Brain pericyte (primary cell): ENCODE measurements around the gene VSX1.

Experiments
- DNase-seq: peaks from one replicate; pipeline ENCODE4 v3.0.0-alpha.2; 2012; ENCODE audit warnings: low read depth, low spot score

Gene VSX1

DNA sequence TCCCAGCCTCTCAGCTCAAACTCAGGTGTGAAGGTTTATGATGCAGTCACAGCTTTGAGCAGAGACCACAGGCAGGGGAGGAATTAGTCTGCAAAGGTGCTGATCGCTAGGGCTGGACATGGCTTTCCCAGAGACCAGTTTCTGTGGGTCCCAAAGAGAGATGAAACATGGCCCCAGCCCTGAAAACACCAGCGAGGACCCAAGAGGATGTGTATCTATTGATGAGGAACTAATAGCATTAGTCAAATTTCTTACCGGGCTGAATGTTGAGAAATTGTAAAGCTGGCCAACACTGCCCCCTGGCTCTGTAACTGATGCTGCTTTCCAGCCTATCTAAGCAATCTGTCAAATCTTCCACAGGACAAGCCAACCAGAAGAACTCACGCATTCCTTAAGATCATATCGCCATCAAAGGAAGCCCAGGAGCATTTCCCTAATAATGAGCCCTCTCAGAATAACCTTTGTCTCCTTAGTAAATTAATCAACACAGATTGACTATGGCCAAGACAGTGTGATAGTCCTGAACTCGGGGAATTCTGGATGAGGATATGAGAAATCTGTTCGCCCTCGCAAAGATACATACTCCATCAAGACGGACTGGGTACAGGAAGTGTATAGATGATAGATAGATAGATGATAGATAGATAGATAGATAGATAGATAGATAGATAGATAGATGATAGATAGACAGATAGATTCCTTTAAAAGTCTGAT lies 16.2 kb downstream of the VSX1 start:
- no peak for DNase-seq

DNA sequence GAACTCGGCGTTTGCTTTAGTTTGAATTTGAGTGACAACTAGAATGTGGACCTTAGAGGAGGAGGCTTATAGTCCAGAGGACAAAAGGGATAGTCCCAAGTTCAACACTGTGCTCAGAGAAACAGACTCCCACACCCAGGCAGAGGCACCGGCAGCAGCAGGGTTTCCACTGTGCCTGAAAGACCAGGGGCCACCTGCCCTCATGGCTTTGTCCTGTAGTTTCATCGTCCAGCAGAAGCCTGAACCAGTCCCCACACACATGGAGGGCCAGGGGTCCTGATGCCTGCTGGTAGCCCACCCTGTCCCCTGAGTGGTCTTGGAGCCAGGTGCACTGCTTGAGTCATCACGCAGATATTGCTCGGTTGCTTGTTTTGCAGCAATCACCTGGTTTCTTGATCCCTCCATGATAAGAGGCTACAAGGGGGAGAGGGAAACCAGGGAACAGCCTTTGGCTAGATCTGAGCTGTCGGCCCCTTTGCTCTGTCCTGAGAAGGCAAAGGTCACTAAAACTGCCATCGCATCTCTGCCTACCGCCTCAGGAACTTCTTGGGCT lies 16.8 kb downstream of the VSX1 start:
- DNase-seq = no peak

DNA sequence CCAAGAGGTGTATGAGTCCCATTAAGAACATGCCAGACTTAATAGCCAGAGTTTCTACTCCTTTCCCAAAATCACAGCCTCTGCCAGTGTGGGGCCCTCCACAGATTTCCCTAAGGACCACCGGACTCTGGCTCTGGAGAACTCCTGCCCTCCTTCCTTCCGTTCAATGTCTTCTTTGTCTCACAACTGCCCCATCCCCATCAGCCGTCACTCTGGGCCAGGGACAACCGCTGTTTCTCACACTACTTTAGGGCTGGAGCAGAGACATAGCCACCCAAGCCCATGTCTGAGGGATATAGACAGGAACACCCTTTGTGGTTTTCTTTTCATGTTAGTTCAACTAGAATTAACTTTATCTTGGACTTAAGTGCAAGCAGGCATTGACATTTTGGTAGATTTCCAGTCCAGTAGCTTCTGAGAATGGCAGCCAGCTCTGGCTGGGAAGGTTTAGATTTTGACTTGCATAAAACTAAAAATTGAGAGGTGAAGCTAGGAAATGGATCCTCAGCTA lies 17.3 kb downstream of the VSX1 start:
- DNase-seq = no peak

DNA sequence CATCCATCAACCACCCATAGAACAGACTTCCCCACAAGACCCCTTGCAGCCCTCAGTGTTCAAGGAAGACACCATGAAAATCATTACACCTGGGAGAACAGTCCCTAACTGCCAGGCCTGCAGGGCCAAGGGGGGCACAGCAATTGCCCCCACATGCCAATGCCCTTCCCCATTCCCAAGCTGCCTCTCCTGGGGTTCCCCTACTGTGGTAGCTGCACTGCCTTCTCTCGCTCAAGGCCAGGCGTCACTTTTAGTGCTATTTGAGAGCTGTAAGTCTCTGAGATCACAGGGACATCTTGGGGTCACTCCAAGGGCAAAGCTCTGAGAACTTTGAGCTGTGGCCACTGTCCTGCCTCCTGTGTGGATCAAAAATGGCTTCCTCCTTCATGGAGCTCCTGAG lies 18.0 kb downstream of the VSX1 start:
- no peak for DNase-seq

DNA sequence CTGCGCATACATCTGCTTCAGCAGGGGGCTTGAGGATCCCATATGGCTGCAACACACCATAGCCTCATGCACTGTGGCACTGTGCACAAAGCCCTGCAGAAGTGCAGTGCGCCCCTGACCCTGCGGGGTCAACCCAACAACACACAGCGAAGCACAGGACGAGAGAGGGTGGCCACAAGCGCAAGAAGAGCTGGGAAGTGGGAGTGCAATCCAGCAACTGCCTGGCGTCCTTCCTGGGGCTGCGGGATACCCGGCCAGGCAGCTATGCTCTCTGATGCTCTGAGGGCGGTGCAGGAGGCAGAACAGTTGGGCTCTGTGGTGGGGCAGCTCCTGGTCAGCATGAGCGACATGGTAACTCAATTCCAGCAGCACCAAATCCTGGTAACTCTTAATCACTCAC lies 18.4 kb downstream of the VSX1 start:
- no peak for DNase-seq

GRCh38 chr20:25062841-25063240 lies 19.1 kb downstream of the VSX1 start:
- DNase-seq = no peak

- DNase-seq = no peak
Measured at GRCh38 chr20:25061821-25062530, 20.0 kb downstream of the VSX1 start.

GRCh38 chr20:25061103-25061799 lies 20.7 kb downstream of the VSX1 start:
- DNase-seq = no peak

DNA sequence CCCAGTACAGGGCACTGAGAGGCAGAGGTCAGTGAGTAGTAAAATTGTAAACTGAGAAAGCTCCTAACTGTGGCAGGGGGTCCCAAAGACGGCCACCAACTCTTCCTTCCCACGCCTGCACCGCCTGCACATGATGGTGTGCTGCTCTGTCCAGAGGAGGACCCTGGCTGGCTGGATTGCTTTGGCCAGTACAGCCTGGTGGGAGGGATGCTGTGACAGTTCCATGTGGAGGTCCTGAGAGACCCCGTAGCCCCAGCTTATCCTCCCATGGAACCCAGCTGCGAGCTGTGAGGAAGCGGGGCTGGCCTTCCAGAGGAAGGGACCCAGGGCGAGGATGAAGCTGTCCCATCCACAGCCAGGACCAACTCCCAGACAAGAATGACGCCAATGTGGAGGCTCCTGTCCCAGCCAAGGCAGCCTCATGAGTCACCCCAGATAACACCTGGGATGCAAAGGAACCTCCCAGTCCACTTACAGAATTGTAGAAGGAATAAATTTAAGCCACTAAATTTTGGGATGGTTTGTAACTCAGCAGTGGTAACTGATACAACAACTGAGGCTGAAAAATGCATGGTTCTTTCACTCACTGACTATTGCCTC lies 22.0 kb downstream of the VSX1 start:
- DNase-seq = no peak

GRCh38 chr20:25058847-25059810 lies 22.8 kb downstream of the VSX1 start:
- no peak for DNase-seq

DNA sequence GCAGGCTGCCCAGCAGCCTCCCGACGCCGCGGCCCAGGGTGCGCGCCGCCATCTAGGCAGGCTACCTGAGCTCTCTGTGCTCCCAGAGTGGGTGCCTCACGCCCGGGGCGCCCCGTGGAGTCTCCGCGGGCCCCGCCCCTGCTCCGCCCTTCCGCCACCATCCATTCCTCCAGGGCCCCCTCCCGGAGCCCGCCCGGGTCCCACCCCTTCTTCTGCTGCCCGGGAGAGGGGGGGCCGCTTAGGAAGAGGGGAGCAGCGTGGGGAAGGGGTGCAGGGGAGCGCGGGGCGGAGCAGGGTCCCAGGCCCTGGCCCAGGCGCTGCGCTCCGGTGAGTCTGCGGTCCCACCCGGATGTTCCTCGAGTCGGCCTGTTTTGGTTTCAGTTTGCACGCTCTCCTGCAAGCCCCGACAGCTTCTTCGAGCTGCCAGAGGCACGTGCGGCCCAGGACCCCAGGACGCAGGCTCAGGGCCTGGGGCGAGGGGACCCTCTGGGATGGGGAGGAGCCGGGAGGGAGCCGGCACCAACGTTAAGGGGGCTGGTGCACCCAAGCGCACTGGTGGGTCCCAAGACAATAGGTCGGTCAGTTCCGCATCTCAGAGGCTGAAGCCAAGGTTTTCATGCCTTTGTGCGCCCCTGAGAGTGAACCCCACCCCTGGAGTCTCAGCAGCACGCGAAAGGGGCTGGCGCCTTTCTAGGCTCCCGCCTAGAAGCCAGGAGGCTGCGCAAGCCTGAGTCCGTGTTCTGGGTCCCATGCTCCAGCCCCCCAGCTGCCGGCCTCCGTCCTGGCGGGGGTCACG lies 23.7 kb downstream of the VSX1 start, which contains the start of gene ACSS1:
Gene ACSS1 (minus strand): TSS at position 89 of the 796 bp plus-strand sequence. CDS start 37 bp downstream, at position 52.
- no peak for DNase-seq

- no peak for DNase-seq
Measured at GRCh38 chr20:25057234-25058050, 24.5 kb downstream of the VSX1 start.

DNA sequence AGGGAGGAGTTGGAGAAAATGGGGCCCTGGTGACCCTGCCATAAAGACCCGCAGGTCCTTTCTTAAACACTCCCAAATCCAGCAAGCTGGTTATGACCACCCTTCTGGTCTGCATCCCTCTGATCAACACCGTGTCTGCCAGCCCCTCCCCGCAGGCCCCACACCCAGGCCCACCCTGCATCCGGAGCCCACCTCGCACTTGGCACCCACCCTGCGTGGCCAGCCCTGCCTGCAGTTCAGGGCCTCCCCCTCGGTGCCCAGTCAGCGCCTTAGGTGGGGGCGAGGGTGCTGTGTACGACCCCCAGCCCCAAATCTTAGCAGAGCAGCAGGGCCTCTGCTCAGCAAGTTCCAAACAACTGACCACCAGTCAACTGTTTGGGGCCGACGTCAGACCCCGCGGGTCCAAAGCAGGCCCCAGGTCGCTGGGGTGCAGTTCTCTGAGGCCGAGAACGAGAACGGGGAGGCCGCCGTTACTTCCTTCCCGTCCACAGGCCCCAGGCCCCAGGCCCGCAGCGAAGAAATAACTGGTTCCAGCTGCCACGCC lies 25.2 kb downstream of the VSX1 start:
- DNase-seq = no peak

- no peak for DNase-seq
Measured at GRCh38 chr20:25055711-25056495, 26.0 kb downstream of the VSX1 start.

DNA sequence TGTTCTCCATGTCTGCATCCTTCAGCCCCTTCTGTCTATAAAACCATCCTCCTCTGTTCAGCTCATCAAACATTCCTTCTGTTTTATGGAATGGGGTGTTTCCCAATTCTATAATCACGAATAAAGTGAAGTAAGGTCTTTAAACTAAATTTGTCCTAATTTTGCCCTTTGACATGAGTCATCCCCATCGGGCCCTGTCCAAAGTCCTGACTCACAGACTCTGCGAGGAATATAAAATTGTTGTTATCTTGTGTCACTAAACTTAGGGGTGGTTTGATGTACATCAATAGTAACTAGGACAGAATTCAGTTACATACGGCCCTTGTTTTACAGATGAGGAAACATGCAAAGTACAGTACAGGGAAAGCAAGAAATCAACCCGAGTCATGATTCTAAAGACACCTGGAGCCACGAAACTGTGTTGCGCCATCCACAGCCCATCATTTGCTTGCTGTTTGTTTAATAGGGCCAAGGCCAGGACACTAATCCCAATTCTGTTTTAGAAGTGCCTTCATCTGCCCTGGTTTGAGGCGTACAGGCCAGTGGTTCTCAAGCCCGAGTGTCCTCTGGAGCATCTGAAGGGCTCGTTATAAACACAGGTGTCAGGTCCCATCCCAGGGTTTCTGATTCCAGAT lies 26.8 kb downstream of the VSX1 start:
- no peak for DNase-seq

DNA sequence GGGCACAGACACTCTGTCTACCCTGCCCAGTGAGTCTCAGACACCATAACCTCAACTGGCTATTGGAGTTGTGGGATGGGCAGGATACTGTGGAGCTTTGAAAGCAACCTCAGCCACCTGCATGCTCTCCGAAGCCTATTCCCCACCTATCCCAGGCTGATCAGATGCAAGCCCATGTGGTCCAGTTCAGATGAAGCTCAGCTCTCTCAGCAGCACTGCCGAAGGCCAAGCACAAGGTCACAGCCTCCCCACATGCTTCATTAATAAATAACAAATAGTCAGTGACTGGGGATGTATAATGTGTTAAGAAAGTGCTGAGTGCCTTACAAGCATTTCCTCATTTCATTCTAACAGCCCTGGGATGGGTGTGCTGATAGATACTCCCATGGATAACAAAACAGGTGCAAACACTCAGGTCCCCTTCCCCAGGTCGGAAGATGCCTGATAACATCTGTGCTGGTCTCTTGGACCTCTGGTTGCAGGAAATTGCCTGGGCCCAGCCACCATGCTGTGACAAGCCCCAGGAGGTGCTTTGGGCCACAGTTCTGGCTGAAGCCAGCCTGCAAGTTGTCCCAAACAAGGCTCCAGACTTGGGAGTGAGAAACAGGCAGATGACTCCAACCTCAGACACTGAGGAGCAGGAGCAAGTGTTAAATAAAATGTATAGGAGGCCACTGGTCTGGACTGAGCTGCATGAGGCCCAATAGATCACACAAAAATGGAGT lies 27.7 kb downstream of the VSX1 start:
- DNase-seq = no peak
